ENCODE data around the gene ZNRF4.
"Not testable (repeated sequence)": the region's sequence is repeated elsewhere in the genome, so short reads cannot be mapped to it uniquely, and the experiment has no call there.

ZNRF4 gene

GRCh38 chr19:5477451-5478215 is 22.4 kb downstream of the ZNRF4 start:
- no peak for DNase-seq

- no peak for DNase-seq
Observed at GRCh38 chr19:5478241-5478924, 23.2 kb downstream of the ZNRF4 start.

GRCh38 chr19:5478925-5479588 is 23.8 kb downstream of the ZNRF4 start:
- no peak for DNase-seq

- no peak for DNase-seq
Observed at GRCh38 chr19:5479958-5480357, 24.7 kb downstream of the ZNRF4 start.

DNA sequence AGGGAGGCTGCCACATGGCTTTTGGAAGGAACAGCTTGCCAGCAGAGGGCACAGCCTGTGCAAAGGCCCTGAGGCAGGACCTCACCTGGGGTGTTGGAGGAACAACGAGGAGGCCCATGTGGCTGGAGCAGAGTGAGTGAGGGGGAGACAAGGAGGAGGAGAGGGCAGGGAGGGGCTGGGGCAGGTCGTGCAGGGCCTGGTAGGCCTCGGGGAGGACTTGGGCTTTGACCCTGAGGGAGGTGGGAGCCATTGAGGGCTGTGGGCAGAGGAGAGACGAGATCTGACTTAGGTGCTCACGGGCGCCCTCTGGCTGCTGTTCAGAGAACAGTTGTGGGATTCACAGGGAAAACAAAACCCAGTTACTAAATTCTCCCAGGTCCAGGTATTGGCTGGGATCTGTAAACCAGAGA is 25.2 kb downstream of the ZNRF4 start:
- no peak for DNase-seq

DNA sequence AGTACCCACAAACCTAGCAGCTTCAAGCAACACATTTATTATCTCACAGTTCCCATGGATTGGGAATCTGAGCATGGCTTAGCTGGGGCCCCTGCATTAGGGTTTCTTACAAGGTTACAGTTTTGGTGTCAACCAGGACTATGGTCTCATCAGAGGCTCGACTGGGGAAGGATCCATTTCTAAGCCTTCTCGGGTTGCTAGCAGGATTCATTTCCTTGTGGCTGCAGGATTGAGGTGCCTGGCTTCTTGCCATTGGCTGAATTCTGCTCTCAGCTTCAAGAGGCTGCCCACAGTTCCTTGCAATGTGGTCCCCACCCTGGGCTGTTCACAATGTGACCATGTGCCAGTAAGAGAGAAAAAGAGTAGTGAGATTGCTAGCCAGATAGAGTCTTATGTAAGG is 26.7 kb downstream of the ZNRF4 start:
- no peak for DNase-seq

DNA sequence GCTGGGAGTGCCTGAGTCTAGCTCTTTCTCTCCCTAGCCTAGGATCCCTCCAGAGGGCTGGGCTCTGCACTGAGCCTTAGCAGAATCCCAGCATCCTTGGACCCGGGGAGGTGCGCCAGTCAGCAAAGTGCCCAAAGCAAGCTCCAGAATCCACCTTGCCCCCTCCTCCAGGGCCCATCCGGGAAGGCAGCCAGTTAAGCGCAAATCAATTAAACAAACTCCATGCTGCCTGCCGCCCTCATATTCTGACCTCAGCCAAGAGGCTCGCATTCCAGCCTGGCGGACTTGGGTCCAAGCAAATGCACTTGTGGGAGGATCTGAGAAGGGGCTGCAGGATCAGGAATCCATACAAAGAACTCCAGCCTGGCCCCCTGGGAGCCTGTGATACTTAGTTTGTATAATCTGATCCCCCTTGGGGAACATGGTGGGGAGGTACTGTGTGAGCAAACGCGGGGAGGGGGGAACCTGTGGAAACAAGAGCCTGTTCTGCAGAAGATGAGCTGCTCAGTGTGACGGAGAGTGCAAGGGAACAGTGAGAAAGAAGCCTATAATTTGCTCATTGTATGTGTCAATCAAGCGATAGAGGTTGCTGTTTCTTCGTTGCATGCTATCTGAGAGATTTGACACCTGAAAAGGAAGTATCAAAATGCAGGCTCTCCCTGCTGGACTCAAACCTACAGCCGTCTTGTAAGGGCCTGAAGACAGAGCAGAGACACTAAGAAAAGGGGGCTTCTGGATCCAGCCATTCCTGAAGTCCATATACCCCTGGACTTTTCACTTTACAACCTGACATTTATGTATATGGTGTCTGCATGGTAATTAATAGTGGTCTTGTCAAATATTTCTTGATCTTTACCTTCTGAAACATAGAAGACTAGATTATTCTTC is 29.4 kb downstream of the ZNRF4 start:
- no peak for DNase-seq

- DNase-seq = no peak
Observed at GRCh38 chr19:5485286-5485636, 30.0 kb downstream of the ZNRF4 start.

DNA sequence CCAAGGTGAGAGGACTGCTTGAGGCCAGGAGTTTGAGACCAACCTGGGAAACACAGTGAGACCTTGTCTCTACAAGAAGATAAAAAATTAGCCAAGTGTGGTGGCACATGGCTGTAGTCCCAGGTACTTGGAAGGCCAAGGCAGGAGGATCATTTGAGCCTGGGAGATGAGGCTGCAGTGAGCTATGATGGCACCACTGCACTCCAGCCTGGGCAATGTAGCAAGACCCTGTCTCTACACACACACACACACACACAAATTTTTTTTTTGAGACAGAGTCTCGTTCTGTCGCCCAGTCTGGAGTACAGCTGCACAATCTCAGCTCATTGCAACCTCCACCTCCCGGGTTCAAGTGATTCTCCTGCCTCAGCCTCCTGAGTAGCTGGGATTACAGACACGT is 30.4 kb downstream of the ZNRF4 start:
- DNase-seq = not testable (repeated sequence)

GRCh38 chr19:5487222-5487621 is 32.0 kb downstream of the ZNRF4 start:
- no peak for DNase-seq

DNA sequence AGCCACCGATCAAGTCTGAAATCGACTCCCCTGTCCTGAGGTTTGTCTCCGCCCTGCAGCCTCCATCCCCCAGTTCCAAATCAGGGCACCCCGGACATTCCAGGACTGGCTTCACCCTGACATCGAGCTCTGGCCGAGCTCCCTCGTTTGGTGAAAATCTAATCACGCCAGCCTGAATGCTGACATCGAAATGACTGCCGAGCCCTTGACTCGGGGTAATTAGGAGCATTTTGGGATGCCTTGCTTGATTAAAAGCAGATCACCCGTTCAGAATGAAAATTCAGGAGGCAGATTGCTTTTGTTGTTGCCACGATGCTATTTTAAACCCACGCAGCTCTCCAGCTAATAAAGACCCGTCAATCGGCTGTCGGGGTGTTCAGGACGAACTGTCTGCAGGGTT is 34.3 kb downstream of the ZNRF4 start:
- no peak for DNase-seq

DNA sequence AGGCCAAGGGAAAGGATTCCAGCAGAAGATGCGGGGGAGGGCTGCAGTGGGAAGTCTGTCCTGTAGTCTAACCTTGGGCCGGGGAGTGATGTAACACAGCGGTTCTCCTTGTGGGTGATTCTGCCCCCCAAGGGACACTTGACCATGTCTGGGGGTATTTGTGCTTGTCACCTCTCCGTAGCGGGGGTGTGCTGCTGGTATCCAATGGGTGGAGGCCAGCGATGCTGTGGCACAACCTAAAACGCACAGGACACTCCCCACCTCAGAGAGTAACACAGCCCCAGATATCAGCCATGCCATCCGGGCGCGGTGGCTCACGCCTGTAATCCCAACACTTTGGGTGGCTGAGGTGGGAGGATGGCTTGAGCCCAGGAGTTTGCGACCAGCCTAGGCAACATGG is 36.3 kb downstream of the ZNRF4 start:
- no peak for DNase-seq

- DNase-seq = no peak
Observed at GRCh38 chr19:5492281-5492634, 37.0 kb downstream of the ZNRF4 start.

GRCh38 chr19:5492635-5493409 is 37.6 kb downstream of the ZNRF4 start:
- no peak for DNase-seq

DNA sequence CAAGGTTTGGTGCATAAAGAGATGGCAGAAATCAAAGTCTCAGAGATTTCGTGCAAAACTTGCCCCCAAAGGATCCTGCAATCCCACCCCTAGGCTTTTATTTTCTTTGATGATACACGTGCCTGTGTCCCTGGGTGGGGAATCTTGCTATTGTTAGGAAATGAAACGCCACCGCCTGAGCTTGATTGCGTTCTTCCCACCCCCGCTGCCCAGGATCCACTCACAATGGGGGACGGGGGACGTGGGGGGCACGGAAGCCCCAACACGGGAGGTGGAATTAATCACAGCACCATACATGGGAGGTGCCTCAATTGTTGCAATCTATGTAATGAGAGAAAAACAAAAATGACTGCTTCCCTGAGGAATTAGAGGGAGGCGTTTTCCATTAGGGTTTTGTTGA is 39.6 kb downstream of the ZNRF4 start:
- DNase-seq = no peak

- no peak for DNase-seq
Observed at GRCh38 chr19:5495792-5496191, 40.6 kb downstream of the ZNRF4 start.

DNA sequence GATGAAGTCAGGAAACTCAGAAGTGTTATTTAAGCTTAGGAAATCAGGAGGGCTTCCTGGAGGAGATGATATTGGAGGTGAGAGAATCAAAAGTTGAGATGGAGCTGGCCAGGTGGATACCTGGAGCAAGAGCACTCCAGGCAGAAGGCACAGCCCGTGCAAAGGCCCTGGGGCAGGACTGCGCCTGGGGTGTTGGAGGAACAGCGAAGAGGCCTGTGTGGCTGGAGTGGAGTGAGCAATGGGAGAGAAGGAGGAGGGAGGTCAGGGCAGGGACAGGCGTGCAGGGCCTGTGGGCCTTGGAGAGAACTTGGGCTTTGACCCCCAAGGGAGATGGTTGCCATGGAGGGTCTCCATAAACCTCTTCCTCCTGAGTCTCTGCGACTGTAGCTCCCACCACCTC is 42.1 kb downstream of the ZNRF4 start:
- DNase-seq = no peak

- DNase-seq = no peak
Observed at GRCh38 chr19:5498830-5499550, 43.8 kb downstream of the ZNRF4 start.

DNA sequence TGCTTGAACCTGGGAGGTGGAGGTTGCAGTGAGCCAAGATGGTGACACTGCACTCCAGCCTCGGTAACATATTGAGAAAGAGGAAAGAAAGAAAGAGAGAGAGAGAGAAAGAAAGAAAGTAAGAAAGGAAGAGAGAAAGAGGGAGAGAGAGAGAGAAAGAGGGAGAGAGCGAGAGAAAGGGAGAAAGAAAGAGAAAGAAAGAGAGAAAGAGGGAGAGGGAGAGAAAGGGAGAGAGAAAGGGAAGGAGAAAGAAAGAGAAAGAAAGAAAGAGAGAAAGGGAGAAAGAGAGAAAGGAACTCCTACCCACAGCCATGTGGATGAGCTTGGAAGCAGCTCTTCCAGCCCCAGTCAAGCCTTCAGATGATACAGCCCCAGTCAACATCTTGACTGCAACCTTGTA is 46.7 kb downstream of the ZNRF4 start:
- DNase-seq = no peak

- DNase-seq = no peak
Observed at GRCh38 chr19:5503598-5503997, 48.4 kb downstream of the ZNRF4 start.

DNA sequence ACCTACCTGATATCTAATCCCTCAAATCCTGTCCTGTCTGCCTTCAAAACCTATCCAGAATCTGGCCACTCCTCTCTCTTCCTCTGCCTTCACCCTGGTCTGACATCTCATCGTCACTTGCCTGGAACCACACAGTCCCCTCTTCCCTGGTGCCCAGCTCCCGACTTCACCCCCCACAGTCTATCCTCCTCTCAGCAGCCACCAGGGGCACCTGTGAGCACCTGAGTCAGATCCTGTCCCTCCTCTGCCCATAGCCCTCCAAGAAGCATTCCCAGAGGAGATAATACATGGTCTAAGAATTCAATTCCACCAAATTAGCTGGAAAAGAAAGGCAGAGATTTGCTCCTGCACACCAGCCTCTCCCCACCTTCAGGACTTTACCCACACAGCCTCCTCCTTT is 48.9 kb downstream of the ZNRF4 start:
- no peak for DNase-seq
